HCT116 (cell line): Measurements from ENCODE around the gene TOMM22. TPM values are rescaled to one million over a fixed set of nuclear protein-coding genes. Genes with fewer than 3 reads are reported as not detected.

Source experiments
- ATAC-seq: fragments of 200-7000 bp; cut with Tn5 transposase; 2 replicates; pipeline ENCODE4 v1.9.1; 2020; ENCODE audit warnings: mild to moderate bottlenecking, moderate library complexity
- BruUV-seq: library from RNA; stranded (reverse); fragments of 400-500 nt; replicated peaks from 2 replicates; lab custom pipeline; 2021; lab: Mats Ljungman, UMichigan
- CTCF ChIA-PET: fragments of 300-600 bp; sonication (Branson Sonifier 250); formaldehyde crosslinking; loops from one replicate; lab custom pipeline; 2021; ENCODE audit warnings: antibody characterized with exemption; lab: Charles Lee
- POLR2A ChIA-PET: fragments of 300-600, 350-600 bp; sonication (Branson Sonifier 250); formaldehyde crosslinking; loops from one replicate; lab custom pipeline; 2021; ENCODE audit warnings: antibody characterized with exemption; lab: Charles Lee
- RAD21 ChIA-PET, 2 experiments: fragments of 300-600 bp; sonication (Branson Sonifier 250); formaldehyde crosslinking; loops; one replicate each; lab custom pipeline; 2023; ENCODE audit warnings: low total read pairs in 2 of 2; ENCODE audit not compliant: uncharacterized antibody in 2 of 2, unreplicated experiment in 2 of 2, low non-redundant PET in 1 of 2; lab: Charles Lee
- DNase-seq: peaks from one replicate; pipeline ENCODE4 v3.0.0-alpha.2; 2010; ENCODE audit warnings: low read depth, low spot score
- H2AFZ ChIP-seq: fragments of 200-600 bp; shearing (Covaris generic), sonication (generic); 2 replicates; pipeline ENCODE4 v1.6.1; 2017; ENCODE audit warnings: low read depth, mixed run types, mixed read lengths, antibody characterized with exemption, low read length; ENCODE audit not compliant: poor library complexity, severe bottlenecking
- H3K27ac ChIP-seq: 2 replicates; pipeline ENCODE4 v1.5.1; 2012; ENCODE audit warnings: low read depth, low read length
- H3K27me3 ChIP-seq: fragments of 200-600 bp; sonication (generic); 2 replicates; pipeline ENCODE4 v1.6.1; 2016; ENCODE audit warnings: mixed run types, low read length, mixed read lengths; ENCODE audit not compliant: insufficient read depth
- H3K36me3 ChIP-seq, 2 experiments: fragments of 200-500 bp in 1 of 2; fragments of 200-600 bp in 1 of 2; sonication (Bioruptor generic) in 1 of 2; sonication (generic) in 1 of 2; 2 replicates each; pipeline versions ENCODE4 v1.5.1 to v1.6.1; 2014 to 2016; ENCODE audit warnings: low read length in 2 of 2, inconsistent platforms in 1 of 2, mixed read lengths in 1 of 2, mixed run types in 1 of 2; ENCODE audit not compliant: insufficient read depth in 2 of 2, control insufficient read depth in 1 of 2
- H3K4me1 ChIP-seq, 2 experiments: fragments of 200-600 bp in 1 of 2; sonication (generic) in 1 of 2; 2 replicates each; pipeline versions ENCODE4 v1.5.1 to v1.6.1; 2012 to 2017; ENCODE audit warnings: low read length in 2 of 2, inconsistent platforms in 1 of 2, mild to moderate bottlenecking in 1 of 2, mixed read lengths in 1 of 2, mixed run types in 1 of 2, moderate library complexity in 1 of 2; ENCODE audit not compliant: insufficient read depth in 2 of 2, control insufficient read depth in 1 of 2
- H3K4me2 ChIP-seq: fragments of 200-600 bp; sonication (generic); 2 replicates; pipeline ENCODE4 v1.6.1; 2017; ENCODE audit warnings: mixed run types, low read length, mixed read lengths
- H3K4me3 ChIP-seq, 2 experiments: fragments of 200-600 bp in 1 of 2; sonication (generic) in 1 of 2; replicated peaks in 1 of 2; 2 replicates each; pipeline ENCODE4 v1.5.1; 2011 to 2016; ENCODE audit warnings: low read length in 2 of 2, control low read depth in 1 of 2, low read depth in 1 of 2, mild to moderate bottlenecking in 1 of 2, mixed read lengths in 1 of 2, mixed run types in 1 of 2
- H3K79me2 ChIP-seq: fragments of 200-600 bp; sonication (generic); 2 replicates; pipeline ENCODE4 v1.6.1; 2017; ENCODE audit warnings: mild to moderate bottlenecking, mixed run types, low read length, moderate library complexity, mixed read lengths; ENCODE audit not compliant: insufficient read depth
- H3K9ac ChIP-seq: fragments of 200-600 bp; sonication (generic); 2 replicates; pipeline ENCODE4 v1.6.1; 2016; ENCODE audit warnings: low read length, mixed read lengths
- H3K9me2 ChIP-seq: fragments of 200-600 bp; sonication (generic), shearing (Covaris generic); 2 replicates; pipeline ENCODE4 v1.6.1; 2017; ENCODE audit warnings: mixed run types, mild to moderate bottlenecking, moderate library complexity; ENCODE audit not compliant: insufficient read depth
- H3K9me3 ChIP-seq, 2 experiments: fragments of 200-500 bp in 1 of 2; fragments of 200-600 bp in 1 of 2; sonication (Bioruptor generic) in 1 of 2; sonication (generic) in 1 of 2; 2 replicates each; pipeline ENCODE4 v1.6.1; 2014 to 2017; ENCODE audit warnings: low read length in 2 of 2, mixed read lengths in 2 of 2, inconsistent platforms in 1 of 2, low read depth in 1 of 2, mild to moderate bottlenecking in 1 of 2, mixed run types in 1 of 2, moderate library complexity in 1 of 2; ENCODE audit not compliant: control insufficient read depth in 1 of 2, insufficient read depth in 1 of 2
- H4K20me1 ChIP-seq: fragments of 200-600 bp; sonication (generic), shearing (Covaris generic); 2 replicates; pipeline ENCODE4 v1.6.1; 2017; ENCODE audit warnings: mixed run types, mild to moderate bottlenecking, moderate library complexity; ENCODE audit not compliant: insufficient read depth
- ATF3 ChIP-seq: IDR thresholded peaks from 2 replicates; pipeline ENCODE4 v1.6.1; 2012
- CTCF ChIP-seq, 3 experiments: fragments of 200-600 bp in 1 of 3; sonication (generic) in 1 of 3; IDR thresholded peaks in 2 of 3; conservative IDR thresholded peaks in 1 of 3; 2 replicates each; pipeline ENCODE4 v1.5.1; 2012 to 2017; ENCODE audit warnings: low read depth in 2 of 3, low read length in 2 of 3, antibody characterized with exemption in 1 of 3, borderline replicate concordance in 1 of 3, control low read depth in 1 of 3, mild to moderate bottlenecking in 1 of 3, mixed read lengths in 1 of 3, mixed run types in 1 of 3, moderate library complexity in 1 of 3; ENCODE audit not compliant: insufficient read depth in 1 of 3
- ELF1 ChIP-seq: IDR thresholded peaks from 2 replicates; pipeline ENCODE4 v1.6.1; 2012; ENCODE audit warnings: low read depth, borderline replicate concordance
- EZH2phosphoT487 ChIP-seq: fragments of 200-600 bp; IDR thresholded peaks from 2 replicates; pipeline ENCODE4 v1.6.1; 2018; ENCODE audit warnings: antibody characterized with exemption, borderline replicate concordance
- POLR2A ChIP-seq: IDR thresholded peaks from 2 replicates; pipeline ENCODE4 v1.7.0; 2011; ENCODE audit warnings: borderline replicate concordance; ENCODE audit not compliant: insufficient read depth, insufficient read length; ENCODE audit errors: extremely low read depth
- POLR2AphosphoS5 ChIP-seq: IDR thresholded peaks from 2 replicates; pipeline ENCODE4 v1.6.1; 2011; ENCODE audit warnings: mild to moderate bottlenecking, low read depth, low read length, moderate library complexity
- SRF ChIP-seq: IDR thresholded peaks from 2 replicates; pipeline ENCODE4 v1.6.1; 2012; ENCODE audit warnings: low read depth
- ZNF274 ChIP-seq: fragments of 200-500 bp; sonication (Bioruptor generic); IDR thresholded peaks from 2 replicates; pipeline ENCODE4 v1.6.1; 2014; ENCODE audit warnings: mild to moderate bottlenecking, low read depth, low read length, inconsistent platforms
- intact Hi-C: fragments of 100-400 bp; cut with micrococcal nuclease; formaldehyde crosslinking; loops from 2 replicates; pipeline ENCODE4 v1.10.0; 2022
- total RNA-seq: library from RNA; stranded (reverse); gene quantifications from one replicate; pipeline ENCODE4 v1.2.1, GENCODE V29; 2021; ENCODE audit not compliant: unreplicated experiment

TOMM22 gene
- total RNA-seq, 1 experiment from 2014 or later: 136 TPM

- H2AFZ ChIP-seq: no peak overlapping the region
- DNase-seq (no peak), ATAC-seq (no peak)
- H3K27me3 ChIP-seq: no peaks in the 10 kb centered on the region
- no peak overlapping the region for H3K4me2 ChIP-seq
- TF ChIP-seq CTCF (IDR thresholded peaks at IDR 0.05 in 2 of 3, conservative IDR thresholded peaks at IDR 0.05 in 1 of 3; ENCODE audit: borderline replicate concordance in 1 of 3, insufficient read depth in 1 of 3, low read depth in 2 of 3, low read length in 2 of 3): no peak
- TF ChIP-seq ZNF274: no peak
- no peak for TF ChIP-seq ELF1
- TF ChIP-seq EZH2phosphoT487: no peak
- TF ChIP-seq ATF3: no peak
- no peak for TF ChIP-seq SRF
- no peak for TF ChIP-seq POLR2A
- no peak for TF ChIP-seq POLR2AphosphoS5
- no peak overlapping the region for H3K27ac ChIP-seq
- H3K79me2 ChIP-seq: peaks cover 97% of the 10 kb centered on the region
- H3K4me1 ChIP-seq: peaks cover 9 to 18% of the 10 kb centered on the region in 2 experiments
- H4K20me1 ChIP-seq: no peaks in the 10 kb centered on the region
- CTCF ChIA-PET: no interaction called here
- H3K9me3 ChIP-seq: no peaks in the 10 kb centered on the region
- no peak overlapping the region for H3K9ac ChIP-seq
- BruUV-seq: no TSS peak
- POLR2A ChIA-PET: no interaction called here
- H3K36me3 ChIP-seq: peaks cover 0 to 10% of the 10 kb centered on the region in 2 experiments; a peak in 2 of 4 replicates
- intact Hi-C loops: no loop called here
- no peak overlapping the region for H3K4me3 ChIP-seq
- RAD21 ChIA-PET: no interaction called here
- H3K9me2 ChIP-seq: no peaks in the 10 kb centered on the region
These were observed 29.1 kb downstream of the TOMM22 start for GRCh38 chr22:38710866-38711265.
